Trophoblast cell (in vitro differentiated cells and primary cell): ENCODE data around the gene FOXRED1.
"Not testable (repeated sequence)": the region's sequence is repeated elsewhere in the genome, so short reads cannot be mapped to it uniquely, and the experiment has no call there.

Experiments
- DNase-seq, 2 donors: peaks; one replicate each; pipeline ENCODE4 v3.0.0-alpha.2; 2016
- H2AFZ ChIP-seq: 2 replicates; pipeline ENCODE4 v1.6.1; 2013; ENCODE audit warnings: low read length, moderate library complexity, mild to moderate bottlenecking; ENCODE audit not compliant: insufficient read depth, poor library complexity
- H2AK5ac ChIP-seq: 2 replicates; pipeline ENCODE4 v1.6.1; 2013; ENCODE audit warnings: mild to moderate bottlenecking, low read length
- H2BK120ac ChIP-seq: 2 replicates; pipeline ENCODE4 v1.6.1; 2013; ENCODE audit warnings: low read length, mild to moderate bottlenecking, moderate library complexity; ENCODE audit not compliant: insufficient read depth, poor library complexity
- H2BK12ac ChIP-seq: 2 replicates; pipeline ENCODE4 v1.6.1; 2013; ENCODE audit warnings: mild to moderate bottlenecking, low read length, moderate library complexity
- H2BK5ac ChIP-seq: 2 replicates; pipeline ENCODE4 v1.6.1; 2013; ENCODE audit warnings: low read length, low read depth, moderate library complexity, mild to moderate bottlenecking; ENCODE audit not compliant: poor library complexity
- H3K14ac ChIP-seq: 2 replicates; pipeline ENCODE4 v1.6.1; 2013; ENCODE audit warnings: mild to moderate bottlenecking, low read length
- H3K18ac ChIP-seq: 2 replicates; pipeline ENCODE4 v1.6.1; 2013; ENCODE audit warnings: mild to moderate bottlenecking, low read length
- H3K23ac ChIP-seq: 2 replicates; pipeline ENCODE4 v1.6.1; 2013; ENCODE audit warnings: low read length
- H3K27ac ChIP-seq: 2 replicates; pipeline ENCODE4 v1.5.1; 2013; ENCODE audit warnings: low read depth, mild to moderate bottlenecking, inconsistent platforms, low read length, moderate library complexity
- H3K27me3 ChIP-seq: 2 replicates; pipeline ENCODE4 v1.6.1; 2013; ENCODE audit warnings: inconsistent platforms, mild to moderate bottlenecking, low read length, moderate library complexity; ENCODE audit not compliant: insufficient read depth
- H3K36me3 ChIP-seq, 2 experiments: 1 replicate in 1 of 2; 2 replicates in 1 of 2; pipeline ENCODE4 v1.6.1; 2013; ENCODE audit warnings: low read length in 2 of 2, mild to moderate bottlenecking in 2 of 2, moderate library complexity in 1 of 2; ENCODE audit not compliant: insufficient read depth in 2 of 2, control insufficient read depth in 1 of 2
- H3K4ac ChIP-seq: 2 replicates; pipeline ENCODE4 v1.6.1; 2013; ENCODE audit warnings: low read depth, mild to moderate bottlenecking, low read length, moderate library complexity
- H3K4me1 ChIP-seq, 2 experiments: 1 replicate in 1 of 2; 2 replicates in 1 of 2; pipeline ENCODE4 v1.6.1; 2013; ENCODE audit warnings: low read length in 2 of 2, mild to moderate bottlenecking in 2 of 2, moderate library complexity in 1 of 2; ENCODE audit not compliant: insufficient read depth in 2 of 2, control insufficient read depth in 1 of 2
- H3K4me2 ChIP-seq: 2 replicates; pipeline ENCODE4 v1.6.1; 2013; ENCODE audit warnings: inconsistent platforms, mild to moderate bottlenecking, low read length, moderate library complexity
- H3K4me3 ChIP-seq: 2 replicates; pipeline ENCODE4 v1.5.1; 2013; ENCODE audit warnings: mild to moderate bottlenecking, low read depth, low read length, inconsistent platforms
- H3K79me1 ChIP-seq: one replicate; pipeline ENCODE4 v1.6.1; 2013; ENCODE audit warnings: low read length
- H3K79me2 ChIP-seq: 2 replicates; pipeline ENCODE4 v1.6.1; 2013; ENCODE audit warnings: low read length, mild to moderate bottlenecking; ENCODE audit not compliant: control insufficient read depth, insufficient read depth, poor library complexity
- H3K9ac ChIP-seq: 2 replicates; pipeline ENCODE4 v1.6.1; 2013; ENCODE audit warnings: mild to moderate bottlenecking, low read length
- H3K9me3 ChIP-seq: 2 replicates; pipeline ENCODE4 v1.6.1; 2013; ENCODE audit warnings: low read depth, mild to moderate bottlenecking, control low read depth, inconsistent platforms, low read length; ENCODE audit not compliant: insufficient read depth
- H4K12ac ChIP-seq: 2 replicates; pipeline ENCODE4 v1.6.1; 2013; ENCODE audit warnings: low read depth, mild to moderate bottlenecking, low read length, moderate library complexity
- H4K8ac ChIP-seq: 2 replicates; pipeline ENCODE4 v1.6.1; 2013; ENCODE audit warnings: low read depth, mild to moderate bottlenecking, low read length, moderate library complexity
- H4K91ac ChIP-seq: one replicate; pipeline ENCODE4 v1.6.1; 2013; ENCODE audit warnings: low read depth, mild to moderate bottlenecking, low read length, moderate library complexity
- WGBS: extraction: QIAGEN DNeasy Blood & Tissue Kit; methylation state at CpG from one replicate; pipeline ENCODE4 v1.1.7; 2013; ENCODE audit warnings: missing lambda C conversion rate; ENCODE audit not compliant: insufficient read length, insufficient coverage; ENCODE audit errors: extremely low coverage; 5-methylcytosine and 5-hydroxymethylcytosine counted together

The FOXRED1 gene

GRCh38 chr11:126305699-126306098, 36.7 kb downstream of the FOXRED1 start:
- H3K36me3 ChIP-seq, result peaks cover 0 to 2% of the 10 kb centered on the region in 2 experiments
- H3K9me3 ChIP-seq, result no peaks in the 10 kb centered on the region
- H4K12ac ChIP-seq, result no peak overlapping the region
- no peak overlapping the region for H2AFZ ChIP-seq
- H3K27ac ChIP-seq, result no peak overlapping the region
- no peaks in the 10 kb centered on the region for H3K27me3 ChIP-seq
- no peak overlapping the region for H4K91ac ChIP-seq
- H3K4me3 ChIP-seq, result no peak overlapping the region
- WGBS, result no CpG with 5 or more reads among the region's 4 CpGs
- no peak overlapping the region for H3K4me2 ChIP-seq
- no peak overlapping the region for H4K8ac ChIP-seq
- peaks cover 0 to 4% of the 10 kb centered on the region in 2 experiments for H3K4me1 ChIP-seq
- no peak overlapping the region for H2BK120ac ChIP-seq
- H3K79me1 ChIP-seq, result peaks cover 5% of the 10 kb centered on the region
- H2AK5ac ChIP-seq, result no peak overlapping the region
- no peak overlapping the region for H3K18ac ChIP-seq
- H2BK12ac ChIP-seq, result no peak overlapping the region
- no peak overlapping the region for H3K14ac ChIP-seq
- H2BK5ac ChIP-seq, result no peak overlapping the region
- H3K79me2 ChIP-seq, result peaks cover 4% of the 10 kb centered on the region
- no peak overlapping the region for H3K23ac ChIP-seq
- no peak overlapping the region for H3K9ac ChIP-seq
- H3K4ac ChIP-seq, result no peak overlapping the region
- no peak for DNase-seq

GRCh38 chr11:126307706-126308105, 38.8 kb downstream of the FOXRED1 start:
- peaks cover 5% of the 10 kb centered on the region for H3K79me1 ChIP-seq
- H3K27me3 ChIP-seq, result no peaks in the 10 kb centered on the region
- no peak overlapping the region for H4K8ac ChIP-seq
- peaks cover 0 to 4% of the 10 kb centered on the region in 2 experiments for H3K4me1 ChIP-seq
- H2BK120ac ChIP-seq, result no peak overlapping the region
- H3K18ac ChIP-seq, result no peak overlapping the region
- no peak overlapping the region for H4K12ac ChIP-seq
- no peak overlapping the region for H4K91ac ChIP-seq
- no peaks in the 10 kb centered on the region for H3K36me3 ChIP-seq
- no peak overlapping the region for H3K4ac ChIP-seq
- H2AK5ac ChIP-seq, result no peak overlapping the region
- H3K27ac ChIP-seq, result no peak overlapping the region
- no peak overlapping the region for H3K4me3 ChIP-seq
- H2AFZ ChIP-seq, result no peak overlapping the region
- DNase-seq, result peak in 1 of 2 donors; percentile 58
- no peak overlapping the region for H2BK5ac ChIP-seq
- no peak overlapping the region for H3K9ac ChIP-seq
- H3K79me2 ChIP-seq, result peaks cover 4% of the 10 kb centered on the region
- H2BK12ac ChIP-seq, result no peak overlapping the region
- H3K9me3 ChIP-seq, result no peaks in the 10 kb centered on the region
- no peak overlapping the region for H3K23ac ChIP-seq
- no CpG with 5 or more reads among the region's 5 CpGs for WGBS
- H3K4me2 ChIP-seq, result no peak overlapping the region
- no peak overlapping the region for H3K14ac ChIP-seq

GRCh38 chr11:126308271-126308671, 39.3 kb downstream of the FOXRED1 start:
- Histone ChIP-seq H2AFZ (no peak overlapping the region), H3K9ac (no peak overlapping the region), H3K4me1 (peaks cover 0 to 4% of the 10 kb centered on the region in 2 experiments), H3K23ac (no peak overlapping the region), H3K79me1 (peaks cover 5% of the 10 kb centered on the region), H3K79me2 (peaks cover 4% of the 10 kb centered on the region), H3K27me3 (no peaks in the 10 kb centered on the region), H2BK120ac (no peak overlapping the region), H3K36me3 (no peaks in the 10 kb centered on the region), H3K9me3 (no peaks in the 10 kb centered on the region), H3K18ac (no peak overlapping the region), H2BK12ac (no peak overlapping the region), H3K4me3 (no peak overlapping the region), H4K91ac (no peak overlapping the region), H2BK5ac (no peak overlapping the region), H3K4me2 (no peak overlapping the region), H4K8ac (no peak overlapping the region), H4K12ac (no peak overlapping the region), H2AK5ac (no peak overlapping the region), H3K4ac (no peak overlapping the region), H3K14ac (no peak overlapping the region), H3K27ac (no peak overlapping the region)
- no CpG with 5 or more reads among the region's 4 CpGs for WGBS
- no peak for DNase-seq

- H2AK5ac ChIP-seq, H2AFZ ChIP-seq, H2BK12ac ChIP-seq, H3K18ac ChIP-seq, H3K14ac ChIP-seq, H3K23ac ChIP-seq, H2BK120ac ChIP-seq, DNase-seq, H4K91ac ChIP-seq, H3K36me3 ChIP-seq, H3K4me3 ChIP-seq, H4K12ac ChIP-seq, H3K27ac ChIP-seq, H3K9ac ChIP-seq, H3K9me3 ChIP-seq, H4K8ac ChIP-seq, H3K79me1 ChIP-seq, H3K4me1 ChIP-seq, H3K4me2 ChIP-seq, H3K4ac ChIP-seq, H3K79me2 ChIP-seq, H2BK5ac ChIP-seq, H3K27me3 ChIP-seq: not testable (repeated sequence)
- WGBS, result no CpG with 5 or more reads among the region's 4 CpGs
Measured at GRCh38 chr11:126308771-126309170, 39.8 kb downstream of the FOXRED1 start.
